ENCODE data around the gene KRT39.
"Not testable (repeated sequence)": the region's sequence is repeated elsewhere in the genome, so short reads cannot be mapped to it uniquely, and the experiment has no call there.

The KRT39 gene

GRCh38 chr17:40936437-40936971, 30.2 kb downstream of the KRT39 start:
- peaks cover 13% of the 10 kb centered on the region for H3K27me3 Mint-ChIP-seq
- no peaks in the 10 kb centered on the region for H3K9me3 Mint-ChIP-seq
- H3K27ac Mint-ChIP-seq, result no peak overlapping the region
- ATAC-seq (no peak), DNase-seq (no peak)
- no peak overlapping the region for H3K4me3 Mint-ChIP-seq
- H3K4me1 Mint-ChIP-seq, result no peaks in the 10 kb centered on the region

- ATAC-seq (no peak), DNase-seq (no peak)
- H3K9me3 Mint-ChIP-seq, result no peaks in the 10 kb centered on the region
- no peak overlapping the region for H3K27ac Mint-ChIP-seq
- H3K4me3 Mint-ChIP-seq, result no peak overlapping the region
- H3K4me1 Mint-ChIP-seq, result no peaks in the 10 kb centered on the region
- H3K27me3 Mint-ChIP-seq, result peaks cover 13% of the 10 kb centered on the region
Observed at GRCh38 chr17:40935624-40936023, 31.1 kb downstream of the KRT39 start.

- Mint-ChIP-seq H3K9me3 (no peaks in the 10 kb centered on the region), H3K27ac (no peak overlapping the region), H3K4me3 (no peak overlapping the region), H3K4me1 (no peaks in the 10 kb centered on the region), H3K27me3 (peaks cover 13% of the 10 kb centered on the region)
- no peak for DNase-seq
- no peak for ATAC-seq
Observed at GRCh38 chr17:40932608-40933007, 34.1 kb downstream of the KRT39 start.

GRCh38 chr17:40931311-40931710, 35.4 kb downstream of the KRT39 start:
- no peaks in the 10 kb centered on the region for H3K9me3 Mint-ChIP-seq
- H3K4me1 Mint-ChIP-seq, result no peaks in the 10 kb centered on the region
- H3K27me3 Mint-ChIP-seq, result peaks cover 16% of the 10 kb centered on the region
- H3K4me3 Mint-ChIP-seq, result no peak overlapping the region
- H3K27ac Mint-ChIP-seq, result no peak overlapping the region
- ATAC-seq, result no peak
- DNase-seq, result no peak

- ATAC-seq, result no peak
- no peak overlapping the region for H3K4me3 Mint-ChIP-seq
- H3K27me3 Mint-ChIP-seq, result peaks cover 22% of the 10 kb centered on the region
- H3K27ac Mint-ChIP-seq, result no peak overlapping the region
- H3K9me3 Mint-ChIP-seq, result no peaks in the 10 kb centered on the region
- DNase-seq, result no peak
- peaks cover 2% of the 10 kb centered on the region for H3K4me1 Mint-ChIP-seq
Observed at GRCh38 chr17:40926341-40926740, 40.4 kb downstream of the KRT39 start.

- Mint-ChIP-seq H3K4me3 (no peak overlapping the region), H3K9me3 (no peaks in the 10 kb centered on the region), H3K27ac (peak overlapping the region in 1 of 2 donors; percentile 94), H3K4me1 (peaks cover 7% of the 10 kb centered on the region), H3K27me3 (peaks cover 21% of the 10 kb centered on the region)
- ATAC-seq, result no peak
- DNase-seq, result no peak
Observed at GRCh38 chr17:40922239-40922638, 44.5 kb downstream of the KRT39 start.

- Mint-ChIP-seq H3K4me3 (no peak overlapping the region), H3K27ac (no peak overlapping the region), H3K27me3 (peaks cover 9% of the 10 kb centered on the region), H3K4me1 (peaks cover 7% of the 10 kb centered on the region), H3K9me3 (no peaks in the 10 kb centered on the region)
- ATAC-seq (no peak), DNase-seq (no peak)
Observed at GRCh38 chr17:40921026-40921425, 45.7 kb downstream of the KRT39 start.

- H3K4me3 Mint-ChIP-seq, DNase-seq, H3K27me3 Mint-ChIP-seq, H3K27ac Mint-ChIP-seq, H3K9me3 Mint-ChIP-seq, ATAC-seq: not testable (repeated sequence)
- peaks cover 14% of the 10 kb centered on the region for H3K4me1 Mint-ChIP-seq
Observed at GRCh38 chr17:40917116-40917515, 49.6 kb downstream of the KRT39 start.

GRCh38 chr17:40916366-40916765, 50.4 kb downstream of the KRT39 start:
- Mint-ChIP-seq H3K4me3 (no peak overlapping the region), H3K27ac (no peak overlapping the region), H3K4me1 (peaks cover 12% of the 10 kb centered on the region), H3K9me3 (no peaks in the 10 kb centered on the region), H3K27me3 (no peaks in the 10 kb centered on the region)
- no peak for DNase-seq
- no peak for ATAC-seq

GRCh38 chr17:40915721-40916256, 51.0 kb downstream of the KRT39 start:
- ATAC-seq (no peak), DNase-seq (no peak)
- Mint-ChIP-seq H3K4me3 (no peak overlapping the region), H3K27ac (peak overlapping the region in 1 of 2 donors; percentile 27), H3K27me3 (no peaks in the 10 kb centered on the region), H3K4me1 (peaks cover 7% of the 10 kb centered on the region), H3K9me3 (no peaks in the 10 kb centered on the region)

- Mint-ChIP-seq H3K27ac (peak overlapping the region; percentile 27 to 30), H3K9me3 (no peaks in the 10 kb centered on the region), H3K4me1 (peaks cover 7% of the 10 kb centered on the region), H3K4me3 (no peak overlapping the region), H3K27me3 (no peaks in the 10 kb centered on the region)
- ATAC-seq (peak; percentile 88), DNase-seq (no peak)
Observed at GRCh38 chr17:40915199-40915661, 51.5 kb downstream of the KRT39 start.

GRCh38 chr17:40914075-40914855, 52.5 kb downstream of the KRT39 start:
- peaks cover 9% of the 10 kb centered on the region for H3K4me1 Mint-ChIP-seq
- no peak for ATAC-seq
- H3K4me3 Mint-ChIP-seq, result no peak overlapping the region
- DNase-seq, result no peak
- no peak overlapping the region for H3K27ac Mint-ChIP-seq
- no peaks in the 10 kb centered on the region for H3K9me3 Mint-ChIP-seq
- H3K27me3 Mint-ChIP-seq, result peaks cover 2% of the 10 kb centered on the region

- no peak overlapping the region for H3K4me3 Mint-ChIP-seq
- DNase-seq, result no peak
- peaks cover 17% of the 10 kb centered on the region for H3K27me3 Mint-ChIP-seq
- ATAC-seq, result no peak
- H3K4me1 Mint-ChIP-seq, result peaks cover 12% of the 10 kb centered on the region
- H3K9me3 Mint-ChIP-seq, result no peaks in the 10 kb centered on the region
- no peak overlapping the region for H3K27ac Mint-ChIP-seq
Observed at GRCh38 chr17:40912486-40913210, 54.1 kb downstream of the KRT39 start.

- ATAC-seq (no peak), DNase-seq (no peak)
- no peak overlapping the region for H3K27ac Mint-ChIP-seq
- no peaks in the 10 kb centered on the region for H3K9me3 Mint-ChIP-seq
- H3K4me1 Mint-ChIP-seq, result peaks cover 10% of the 10 kb centered on the region
- no peak overlapping the region for H3K4me3 Mint-ChIP-seq
- peaks cover 37% of the 10 kb centered on the region for H3K27me3 Mint-ChIP-seq
Observed at GRCh38 chr17:40910441-40910841, 56.3 kb downstream of the KRT39 start.

GRCh38 chr17:40909755-40910154, 57.0 kb downstream of the KRT39 start:
- H3K4me3 Mint-ChIP-seq, result no peak overlapping the region
- H3K4me1 Mint-ChIP-seq, result peaks cover 5% of the 10 kb centered on the region
- ATAC-seq (no peak), DNase-seq (no peak)
- no peak overlapping the region for H3K27ac Mint-ChIP-seq
- no peaks in the 10 kb centered on the region for H3K9me3 Mint-ChIP-seq
- peaks cover 37% of the 10 kb centered on the region for H3K27me3 Mint-ChIP-seq

- no peak overlapping the region for H3K4me3 Mint-ChIP-seq
- DNase-seq (peak; percentile 55 to 72), ATAC-seq (peak; percentile 89)
- H3K27me3 Mint-ChIP-seq, result peaks cover 41% of the 10 kb centered on the region
- peak overlapping the region in 1 of 2 donors; percentile 54 for H3K27ac Mint-ChIP-seq
- H3K9me3 Mint-ChIP-seq, result no peaks in the 10 kb centered on the region
- H3K4me1 Mint-ChIP-seq, result peaks cover 5% of the 10 kb centered on the region
Observed at GRCh38 chr17:40909351-40909750, 57.4 kb downstream of the KRT39 start.
